ENCODE data around the gene AXL. TPM values are rescaled to one million over a fixed set of nuclear protein-coding genes. Genes with fewer than 3 reads are reported as not detected.

AXL gene
- total and polyA plus RNA-seq, 2 experiments from 2014 or later = 340 to 421 TPM

GRCh38 chr19:41294393-41294792, 75.4 kb downstream of the AXL start:
- peaks cover 72% of the 10 kb centered on the region for H3K36me3 ChIP-seq (ENCODE audit: low read depth)
- H3K27ac ChIP-seq = no peak overlapping the region
- H3K9ac ChIP-seq = no peak overlapping the region
- peaks cover 18% of the 10 kb centered on the region for H3K4me1 ChIP-seq (ENCODE audit: insufficient read depth)
- in situ Hi-C loops (cut with MboI) = no loop called here
- H4K20me1 ChIP-seq (ENCODE audit: insufficient read depth) = no peaks in the 10 kb centered on the region
- DNase-seq = no peak
- TF ChIP-seq EZH2 (IDR thresholded peaks at IDR 0.05; ENCODE audit: insufficient read depth, poor library complexity, severe bottlenecking) = no peak
- 97 to 98% methylated on average over 10 of the region's 10 CpGs for WGBS, 2 experiments (ENCODE audit: low coverage in 1 of 2, low lambda C conversion rate in 2 of 2, missing lambda C conversion rate in 2 of 2)
- no peaks in the 10 kb centered on the region for H3K9me2 ChIP-seq (ENCODE audit: insufficient read depth)
- H3F3A ChIP-seq (ENCODE audit: insufficient read depth) = peaks cover 51% of the 10 kb centered on the region
- no peak overlapping the region for H3K4me3 ChIP-seq
- H2AFZ ChIP-seq = no peak overlapping the region
- no peak overlapping the region for H3K4me2 ChIP-seq (ENCODE audit: unreplicated experiment)
- peaks cover 56% of the 10 kb centered on the region for H3K79me2 ChIP-seq (ENCODE audit: insufficient read depth)
- H3K27me3 ChIP-seq (replicated peaks; ENCODE audit: insufficient read depth) = no peaks in the 10 kb centered on the region
- no peaks in the 10 kb centered on the region for H3K9me3 ChIP-seq (ENCODE audit: low read depth)

- H3K27ac ChIP-seq = no peak overlapping the region
- DNase-seq = no peak
- H4K20me1 ChIP-seq (ENCODE audit: insufficient read depth) = no peaks in the 10 kb centered on the region
- peaks cover 57% of the 10 kb centered on the region for H3K79me2 ChIP-seq (ENCODE audit: insufficient read depth)
- H3F3A ChIP-seq (ENCODE audit: insufficient read depth) = peaks cover 56% of the 10 kb centered on the region
- H3K4me3 ChIP-seq = no peak overlapping the region
- H3K4me1 ChIP-seq (ENCODE audit: insufficient read depth) = peaks cover 26% of the 10 kb centered on the region
- peaks cover 65% of the 10 kb centered on the region for H3K36me3 ChIP-seq (ENCODE audit: low read depth)
- no peaks in the 10 kb centered on the region for H3K27me3 ChIP-seq (replicated peaks; ENCODE audit: insufficient read depth)
- no peaks in the 10 kb centered on the region for H3K9me2 ChIP-seq (ENCODE audit: insufficient read depth)
- in situ Hi-C loops (cut with MboI) = no loop called here
- H3K9ac ChIP-seq = peak overlapping the region; percentile 14; the same call in 1 of the 2 replicates
- H3K4me2 ChIP-seq (ENCODE audit: unreplicated experiment) = no peak overlapping the region
- H2AFZ ChIP-seq = no peak overlapping the region
- 70 to 72% methylated on average over 6 of the region's 6 CpGs for WGBS, 2 experiments (ENCODE audit: low coverage in 1 of 2, low lambda C conversion rate in 2 of 2, missing lambda C conversion rate in 2 of 2)
- no peaks in the 10 kb centered on the region for H3K9me3 ChIP-seq (ENCODE audit: low read depth)
- TF ChIP-seq EZH2phosphoT487 (IDR thresholded peaks at IDR 0.05; ENCODE audit: insufficient read depth, low read depth) (no peak), EZH2 (IDR thresholded peaks at IDR 0.05; ENCODE audit: insufficient read depth, poor library complexity, severe bottlenecking) (no peak)
Observed at GRCh38 chr19:41295499-41295898, 76.5 kb downstream of the AXL start.

GRCh38 chr19:41296433-41296871, 77.4 kb downstream of the AXL start:
- H3K27me3 ChIP-seq (replicated peaks; ENCODE audit: insufficient read depth) = no peaks in the 10 kb centered on the region
- no peak overlapping the region for H3K4me2 ChIP-seq (ENCODE audit: unreplicated experiment)
- peak overlapping the region; percentile 14; the same call in 1 of the 2 replicates for H3K9ac ChIP-seq
- DNase-seq = no peak
- H3F3A ChIP-seq (ENCODE audit: insufficient read depth) = peaks cover 61% of the 10 kb centered on the region
- no peak overlapping the region for H2AFZ ChIP-seq
- H4K20me1 ChIP-seq (ENCODE audit: insufficient read depth) = no peaks in the 10 kb centered on the region
- in situ Hi-C loops (cut with MboI) = no loop called here
- WGBS, 2 experiments (ENCODE audit: low coverage in 1 of 2, low lambda C conversion rate in 2 of 2, missing lambda C conversion rate in 2 of 2) = 98% methylated on average over 2 of the region's 2 CpGs
- no peaks in the 10 kb centered on the region for H3K9me3 ChIP-seq (ENCODE audit: low read depth)
- H3K79me2 ChIP-seq (ENCODE audit: insufficient read depth) = peaks cover 57% of the 10 kb centered on the region
- no peak overlapping the region for H3K4me3 ChIP-seq
- peaks cover 73% of the 10 kb centered on the region for H3K36me3 ChIP-seq (ENCODE audit: low read depth)
- H3K27ac ChIP-seq = peak overlapping the region; percentile 88
- no peak for TF ChIP-seq EZH2 (IDR thresholded peaks at IDR 0.05; ENCODE audit: insufficient read depth, poor library complexity, severe bottlenecking)
- no peak for TF ChIP-seq EZH2phosphoT487 (IDR thresholded peaks at IDR 0.05; ENCODE audit: insufficient read depth, low read depth)
- H3K4me1 ChIP-seq (ENCODE audit: insufficient read depth) = peaks cover 26% of the 10 kb centered on the region
- no peaks in the 10 kb centered on the region for H3K9me2 ChIP-seq (ENCODE audit: insufficient read depth)

GRCh38 chr19:41297628-41298347, 78.8 kb downstream of the AXL start:
- H3K9ac ChIP-seq = peak overlapping the region; percentile 78
- no peak overlapping the region for H2AFZ ChIP-seq
- TF ChIP-seq EZH2phosphoT487 (IDR thresholded peaks at IDR 0.05; ENCODE audit: insufficient read depth, low read depth) (no peak), EZH2 (IDR thresholded peaks at IDR 0.05; ENCODE audit: insufficient read depth, poor library complexity, severe bottlenecking) (no peak)
- no peak overlapping the region for H3K4me2 ChIP-seq (ENCODE audit: unreplicated experiment)
- H3K4me3 ChIP-seq = no peak overlapping the region
- no peaks in the 10 kb centered on the region for H3K9me2 ChIP-seq (ENCODE audit: insufficient read depth)
- H3K9me3 ChIP-seq (ENCODE audit: low read depth) = no peaks in the 10 kb centered on the region
- peaks cover 44% of the 10 kb centered on the region for H3K79me2 ChIP-seq (ENCODE audit: insufficient read depth)
- no peaks in the 10 kb centered on the region for H4K20me1 ChIP-seq (ENCODE audit: insufficient read depth)
- H3F3A ChIP-seq (ENCODE audit: insufficient read depth) = peaks cover 60% of the 10 kb centered on the region
- in situ Hi-C loops (cut with MboI) = no loop called here
- H3K4me1 ChIP-seq (ENCODE audit: insufficient read depth) = peaks cover 26% of the 10 kb centered on the region
- peak overlapping the region; percentile 88 for H3K27ac ChIP-seq
- no peaks in the 10 kb centered on the region for H3K27me3 ChIP-seq (replicated peaks; ENCODE audit: insufficient read depth)
- DNase-seq = peak; percentile 23
- WGBS, 2 experiments (ENCODE audit: low coverage in 1 of 2, low lambda C conversion rate in 2 of 2, missing lambda C conversion rate in 2 of 2) = 52 to 53% methylated on average over 7 of the region's 7 CpGs
- peaks cover 67% of the 10 kb centered on the region for H3K36me3 ChIP-seq (ENCODE audit: low read depth)

Measured in GM23248 (cell line).